IMR-90 (cell line): ENCODE data around the gene ANKFY1. TPM values are rescaled to one million over a fixed set of nuclear protein-coding genes. Genes with fewer than 3 reads are reported as not detected.

Experiments used
- ATAC-seq: fragments of 200-7000 bp; cut with Tn5 transposase; 2 replicates; pipeline ENCODE4 v1.9.1; 2020; ENCODE audit warnings: low read depth, mild to moderate bottlenecking, moderate library complexity
- BruUV-seq: library from RNA; stranded (reverse); fragments of 400-500 nt; replicated peaks from 2 replicates; lab custom pipeline; 2021; lab: Mats Ljungman, UMichigan
- CTCF ChIA-PET: fragments of 300-600 bp; formaldehyde crosslinking; extraction: SDS; loops from one replicate; lab custom pipeline; 2021; ENCODE audit warnings: antibody characterized with exemption; lab: Yijun Ruan, JAX
- POLR2A ChIA-PET: fragments of 300-600 bp; sonication (Branson Sonifier 250); formaldehyde crosslinking; loops from one replicate; lab custom pipeline; 2022; ENCODE audit warnings: antibody characterized with exemption; ENCODE audit not compliant: unreplicated experiment; lab: Charles Lee
- DNase-seq: peaks from one replicate; pipeline ENCODE4 v3.0.0; 2013
- H2AFZ ChIP-seq: replicated peaks from 2 replicates; pipeline ENCODE3; 2013; ENCODE audit warnings: low read length, mild to moderate bottlenecking; ENCODE audit not compliant: poor library complexity
- H2AK5ac ChIP-seq: 2 replicates; pipeline ENCODE4 v1.6.1; 2013; ENCODE audit warnings: low read depth, low read length, inconsistent platforms
- H2AK9ac ChIP-seq: replicated peaks from 2 replicates; pipeline ENCODE3; 2013; ENCODE audit warnings: mild to moderate bottlenecking, low read depth, low read length, moderate library complexity; ENCODE audit not compliant: poor library complexity
- H2BK120ac ChIP-seq: 2 replicates; pipeline ENCODE4 v1.6.1; 2013; ENCODE audit warnings: low read depth, low read length, inconsistent platforms
- H2BK15ac ChIP-seq: 3 replicates; pipeline ENCODE4 v1.6.1; 2013; ENCODE audit warnings: low read depth, low read length, inconsistent platforms
- H2BK20ac ChIP-seq: 2 replicates; pipeline ENCODE4 v1.6.1; 2013; ENCODE audit warnings: low read depth, mild to moderate bottlenecking, inconsistent platforms, low read length, moderate library complexity
- H2BK5ac ChIP-seq: 2 replicates; pipeline ENCODE4 v1.6.1; 2013; ENCODE audit warnings: mild to moderate bottlenecking, low read depth, low read length, inconsistent platforms; ENCODE audit not compliant: poor library complexity, severe bottlenecking
- H3K14ac ChIP-seq: replicated peaks from 2 replicates; pipeline ENCODE4 v1.6.1; 2013; ENCODE audit warnings: low read depth, low read length, inconsistent platforms
- H3K18ac ChIP-seq: 2 replicates; pipeline ENCODE4 v1.6.1; 2013; ENCODE audit warnings: low read depth, low read length, control low read depth
- H3K23ac ChIP-seq: 2 replicates; pipeline ENCODE4 v1.6.1; 2013; ENCODE audit warnings: low read depth, low read length, inconsistent platforms
- H3K27ac ChIP-seq: 2 replicates; pipeline ENCODE4 v1.5.1; 2013; ENCODE audit warnings: mild to moderate bottlenecking, control low read depth, low read length; ENCODE audit not compliant: insufficient read depth
- H3K27me3 ChIP-seq: 2 replicates; pipeline ENCODE4 v1.6.1; 2013; ENCODE audit warnings: low read length; ENCODE audit not compliant: control insufficient read depth, insufficient read depth
- H3K36me3 ChIP-seq: 2 replicates; pipeline ENCODE4 v1.6.1; 2013; ENCODE audit warnings: low read length, mixed read lengths; ENCODE audit not compliant: control insufficient read depth, insufficient read depth
- H3K4ac ChIP-seq: 2 replicates; pipeline ENCODE4 v1.6.1; 2013; ENCODE audit warnings: low read depth, low read length, inconsistent platforms
- H3K4me1 ChIP-seq: 2 replicates; pipeline ENCODE4 v1.6.1; 2013; ENCODE audit warnings: low read length, mixed read lengths; ENCODE audit not compliant: control insufficient read depth, insufficient read depth
- H3K4me2 ChIP-seq: 2 replicates; pipeline ENCODE4 v1.6.1; 2013; ENCODE audit warnings: low read depth, mild to moderate bottlenecking, control low read depth, low read length, moderate library complexity
- H3K4me3 ChIP-seq: 2 replicates; pipeline ENCODE4 v1.5.1; 2013; ENCODE audit warnings: low read depth, mild to moderate bottlenecking, control low read depth, low read length, moderate library complexity; ENCODE audit not compliant: insufficient read depth
- H3K56ac ChIP-seq: 2 replicates; pipeline ENCODE4 v1.6.1; 2013; ENCODE audit warnings: low read length, inconsistent platforms; ENCODE audit not compliant: insufficient read depth; ENCODE audit errors: extremely low read depth
- H3K79me1 ChIP-seq, 2 experiments: 2 replicates each; pipeline ENCODE4 v1.6.1; 2013; ENCODE audit warnings: low read length in 2 of 2, inconsistent platforms in 1 of 2, low read depth in 1 of 2
- H3K9ac ChIP-seq: 2 replicates; pipeline ENCODE4 v1.6.1; 2013; ENCODE audit warnings: low read depth, low read length, control low read depth
- H3K9me1 ChIP-seq: 2 replicates; pipeline ENCODE4 v1.6.1; 2013; ENCODE audit warnings: low read length, inconsistent platforms; ENCODE audit not compliant: insufficient read depth
- H3K9me3 ChIP-seq: 2 replicates; pipeline ENCODE4 v1.6.1; 2013; ENCODE audit warnings: low read length; ENCODE audit not compliant: control insufficient read depth, insufficient read depth
- H4K20me1 ChIP-seq: 2 replicates; pipeline ENCODE4 v1.6.1; 2013; ENCODE audit warnings: low read length, inconsistent platforms; ENCODE audit not compliant: insufficient read depth
- H4K5ac ChIP-seq: 2 replicates; pipeline ENCODE4 v1.6.1; 2013; ENCODE audit warnings: mild to moderate bottlenecking, low read depth, low read length, control low read depth
- H4K8ac ChIP-seq, 2 experiments: 2 replicates each; pipeline ENCODE4 v1.6.1; 2013; ENCODE audit warnings: low read depth in 2 of 2, low read length in 2 of 2, control low read depth in 1 of 2, inconsistent platforms in 1 of 2
- H4K91ac ChIP-seq: 2 replicates; pipeline ENCODE4 v1.6.1; 2013; ENCODE audit warnings: low read depth, low read length, inconsistent platforms; ENCODE audit not compliant: insufficient read depth
- BHLHE40 ChIP-seq: fragments of 150-350 bp; IDR thresholded peaks from 2 replicates; pipeline ENCODE4 v1.6.1; 2016; ENCODE audit warnings: mild to moderate bottlenecking, low read depth, low read length
- CEBPB ChIP-seq: IDR thresholded peaks from 2 replicates; pipeline ENCODE4 v1.6.1; 2012; ENCODE audit warnings: low read depth, low read length, improper control_type of control experiment
- CHD1 ChIP-seq: IDR thresholded peaks from 2 replicates; pipeline ENCODE4 v1.6.1; 2012; ENCODE audit warnings: low read depth, low read length, improper control_type of control experiment
- ELK1 ChIP-seq: fragments of 150-350 bp; IDR thresholded peaks from 2 replicates; pipeline ENCODE4 v1.6.1; 2016; ENCODE audit warnings: low read depth, mild to moderate bottlenecking, low read length, moderate library complexity, borderline replicate concordance
- FOS ChIP-seq: fragments of 150-350 bp; IDR thresholded peaks from 2 replicates; pipeline ENCODE4 v1.6.1; 2016; ENCODE audit warnings: low read depth, low read length
- MAFK ChIP-seq: IDR thresholded peaks from 2 replicates; pipeline ENCODE4 v1.6.1; 2012; ENCODE audit warnings: low read depth, low read length, improper control_type of control experiment
- MAZ ChIP-seq: IDR thresholded peaks from 2 replicates; pipeline ENCODE4 v1.6.1; 2012; ENCODE audit warnings: low read depth, mild to moderate bottlenecking, low read length, improper control_type of control experiment, moderate library complexity, borderline replicate concordance
- MXI1 ChIP-seq: IDR thresholded peaks from 2 replicates; pipeline ENCODE4 v1.6.1; 2012; ENCODE audit warnings: low read depth, mild to moderate bottlenecking, low read length, moderate library complexity, borderline replicate concordance
- NFE2L2 ChIP-seq: fragments of 150-350 bp; IDR thresholded peaks from 2 replicates; pipeline ENCODE4 v1.6.1; 2016; ENCODE audit warnings: low read depth, mild to moderate bottlenecking, low read length
- POLR2A ChIP-seq: IDR thresholded peaks from 2 replicates; pipeline ENCODE4 v1.6.1; 2012; ENCODE audit warnings: mild to moderate bottlenecking, low read depth, low read length
- RFX5 ChIP-seq: IDR thresholded peaks from 2 replicates; pipeline ENCODE4 v1.8.0; 2012; ENCODE audit warnings: low read depth, mild to moderate bottlenecking, low read length, moderate library complexity
- SMC3 ChIP-seq: fragments of 150-350 bp; IDR thresholded peaks from 2 replicates; pipeline ENCODE4 v1.6.1; 2016; ENCODE audit warnings: low read depth, mild to moderate bottlenecking, antibody characterized with exemption, low read length, moderate library complexity
- USF2 ChIP-seq: fragments of 150-350 bp; IDR thresholded peaks from 2 replicates; pipeline ENCODE4 v1.6.1; 2017; ENCODE audit warnings: mild to moderate bottlenecking, antibody characterized with exemption, low read length, low read depth
- WGBS, 2 experiments: methylation state at CpG; one replicate each; pipeline versions ENCODE4 v1.1.5 to v1.1.7; 2013; ENCODE audit warnings: missing lambda C conversion rate in 2 of 2; ENCODE audit not compliant: insufficient read length in 1 of 2; ENCODE audit errors: extremely low coverage in 2 of 2; 5-methylcytosine and 5-hydroxymethylcytosine counted together
- dilution Hi-C: fragments of 300-500 bp; cut with HindIII; formaldehyde crosslinking; loops from one replicate; pipeline ENCODE4 v1.14.3; 2018; ENCODE audit warnings: low sequenced_read_pairs; ENCODE audit not compliant: unreplicated experiment
- in situ Hi-C: fragments of 300-500 bp; cut with MboI; formaldehyde crosslinking; loops from 3 replicates; pipeline ENCODE4 v1.14.3; 2019; ENCODE audit warnings: low sequenced_read_pairs, inconsistent platforms, mixed read lengths
- intact Hi-C: fragments of 100-400 bp; cut with micrococcal nuclease; formaldehyde crosslinking; loops from 2 replicates; pipeline ENCODE4 v1.10.0; 2022
- polyA plus RNA-seq, 3 experiments: library from polyadenylated mRNA; depleted of rRNA; stranded (reverse); fragments of >200 nt; gene quantifications; 2 replicates each; pipeline ENCODE4 v1.2.3, GENCODE V29; 2012; ENCODE audit warnings: low replicate concordance in 1 of 3
- total RNA-seq: library from RNA; depleted of rRNA; stranded (reverse); fragments of >200 nt; gene quantifications from 2 replicates; pipeline ENCODE4 v1.2.3, GENCODE V29; 2012
- TF ChIP-seq, protein P1 (sequence below): conservative IDR thresholded peaks from 2 replicates; pipeline ENCODE4 v1.5.1; 2012; ENCODE audit warnings: mild to moderate bottlenecking, low read depth, low read length, improper control_type of control experiment

Gene ANKFY1
- total and polyA plus RNA-seq, 2 of the 4 experiments (the other 2 are of a cell fraction), result 32.3 to 48.9 TPM

DNA sequence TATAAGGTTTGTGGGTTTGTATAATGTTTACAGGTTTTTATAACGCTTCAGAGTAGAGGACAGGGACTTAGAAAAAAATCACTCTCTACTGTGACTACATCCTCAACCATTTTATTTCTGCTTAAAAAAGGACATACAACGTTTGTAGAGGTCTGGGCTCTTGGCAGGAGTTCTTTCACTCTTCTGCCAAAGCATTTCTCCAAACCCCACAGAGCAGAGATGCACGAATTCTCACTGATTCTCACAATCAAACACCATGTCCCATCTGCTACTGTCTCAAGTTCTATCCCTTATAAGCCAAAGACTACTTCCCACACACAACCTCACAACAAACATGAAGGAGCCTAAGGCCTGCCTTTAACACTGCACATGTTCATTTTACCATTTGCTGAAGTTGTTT, 7.0 kb upstream of the ANKFY1 start:
- Histone ChIP-seq H3K9me1 (peaks cover 5% of the 10 kb centered on the region; the same call in 1 of the 2 replicates), H3K4me1 (no peaks in the 10 kb centered on the region), H3K56ac (no peak overlapping the region), H3K9me3 (no peaks in the 10 kb centered on the region), H3K23ac (no peak overlapping the region), H4K91ac (no peak overlapping the region), H4K5ac (no peak overlapping the region), H3K14ac (no peak overlapping the region), H3K18ac (no peak overlapping the region), H2AFZ (no peak overlapping the region), H3K4ac (no peak overlapping the region), H2BK5ac (no peak overlapping the region), H2BK20ac (no peak overlapping the region), H3K4me2 (no peak overlapping the region), H3K79me1 (peaks cover 14 to 36% of the 10 kb centered on the region in 2 experiments), H3K27ac (no peak overlapping the region), H4K20me1 (peaks cover 3% of the 10 kb centered on the region; the same call in 1 of the 2 replicates), H3K36me3 (peaks cover 13% of the 10 kb centered on the region), H2AK9ac (no peak overlapping the region), H3K4me3 (no peak overlapping the region), H4K8ac (no peak overlapping the region), H2AK5ac (no peak overlapping the region), H2BK15ac (no peak overlapping the region), H2BK120ac (no peak overlapping the region), H3K9ac (no peak overlapping the region), H3K27me3 (no peaks in the 10 kb centered on the region)
- POLR2A ChIA-PET, result no interaction called here
- in situ Hi-C loops (no loop called here), intact Hi-C loops (no loop called here), dilution Hi-C loops (no loop called here)
- no peak for ATAC-seq
- TF ChIP-seq MAZ, result no peak
- TF ChIP-seq, protein P1, sequence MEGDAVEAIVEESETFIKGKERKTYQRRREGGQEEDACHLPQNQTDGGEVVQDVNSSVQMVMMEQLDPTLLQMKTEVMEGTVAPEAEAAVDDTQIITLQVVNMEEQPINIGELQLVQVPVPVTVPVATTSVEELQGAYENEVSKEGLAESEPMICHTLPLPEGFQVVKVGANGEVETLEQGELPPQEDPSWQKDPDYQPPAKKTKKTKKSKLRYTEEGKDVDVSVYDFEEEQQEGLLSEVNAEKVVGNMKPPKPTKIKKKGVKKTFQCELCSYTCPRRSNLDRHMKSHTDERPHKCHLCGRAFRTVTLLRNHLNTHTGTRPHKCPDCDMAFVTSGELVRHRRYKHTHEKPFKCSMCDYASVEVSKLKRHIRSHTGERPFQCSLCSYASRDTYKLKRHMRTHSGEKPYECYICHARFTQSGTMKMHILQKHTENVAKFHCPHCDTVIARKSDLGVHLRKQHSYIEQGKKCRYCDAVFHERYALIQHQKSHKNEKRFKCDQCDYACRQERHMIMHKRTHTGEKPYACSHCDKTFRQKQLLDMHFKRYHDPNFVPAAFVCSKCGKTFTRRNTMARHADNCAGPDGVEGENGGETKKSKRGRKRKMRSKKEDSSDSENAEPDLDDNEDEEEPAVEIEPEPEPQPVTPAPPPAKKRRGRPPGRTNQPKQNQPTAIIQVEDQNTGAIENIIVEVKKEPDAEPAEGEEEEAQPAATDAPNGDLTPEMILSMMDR, result no peak
- no peak for TF ChIP-seq SMC3
- TF ChIP-seq MXI1, result no peak
- TF ChIP-seq NFE2L2, result no peak
- TF ChIP-seq FOS, result no peak
- TF ChIP-seq CHD1, result no peak
- no peak for TF ChIP-seq POLR2A
- no peak for TF ChIP-seq RFX5
- TF ChIP-seq USF2, result no peak
- no peak for TF ChIP-seq BHLHE40
- no peak for TF ChIP-seq ELK1
- no peak for TF ChIP-seq MAFK
- no peak for TF ChIP-seq CEBPB
- no CpG with 5 or more reads among the region's 3 CpGs for WGBS, 2 experiments
- CTCF ChIA-PET, result no interaction called here
- no peak for DNase-seq
- no TSS peak for BruUV-seq
